H9 (cell line): ENCODE measurements around the gene TMEM183A. TPM values are rescaled to one million over a fixed set of nuclear protein-coding genes. Genes with fewer than 3 reads are reported as not detected.

Source experiments
- DNase-seq: peaks from one replicate; pipeline ENCODE4 v3.0.0-alpha.2; 2017
- H2AFZ ChIP-seq: one replicate; pipeline ENCODE4 v1.6.1; 2013; ENCODE audit warnings: mild to moderate bottlenecking, low read length, control low read depth, moderate library complexity
- H2AK5ac ChIP-seq: 2 replicates; pipeline ENCODE4 v1.6.1; 2013; ENCODE audit warnings: low read length, control low read depth, mixed read lengths; ENCODE audit not compliant: insufficient read length
- H2BK120ac ChIP-seq: one replicate; pipeline ENCODE4 v1.6.1; 2013; ENCODE audit warnings: low read depth, mild to moderate bottlenecking, low read length, control low read depth, inconsistent platforms; ENCODE audit not compliant: poor library complexity, severe bottlenecking
- H2BK12ac ChIP-seq: 2 replicates; pipeline ENCODE4 v1.6.1; 2013; ENCODE audit warnings: low read length, control low read depth, mixed read lengths, low read depth; ENCODE audit not compliant: insufficient read length
- H2BK15ac ChIP-seq: 2 replicates; pipeline ENCODE4 v1.6.1; 2013; ENCODE audit warnings: low read depth, low read length, control low read depth
- H2BK20ac ChIP-seq: one replicate; pipeline ENCODE4 v1.6.1; 2013; ENCODE audit warnings: low read depth, mild to moderate bottlenecking, low read length, control low read depth, inconsistent platforms; ENCODE audit not compliant: poor library complexity, severe bottlenecking
- H2BK5ac ChIP-seq: 2 replicates; pipeline ENCODE4 v1.6.1; 2013; ENCODE audit warnings: low read length, control low read depth, mixed read lengths; ENCODE audit not compliant: insufficient read length
- H3K14ac ChIP-seq: 2 replicates; pipeline ENCODE4 v1.6.1; 2013; ENCODE audit warnings: low read length, control low read depth; ENCODE audit not compliant: insufficient read depth
- H3K18ac ChIP-seq: 2 replicates; pipeline ENCODE4 v1.6.1; 2013; ENCODE audit warnings: low read depth, mild to moderate bottlenecking, mixed read lengths, low read length, control low read depth; ENCODE audit not compliant: insufficient read length
- H3K23ac ChIP-seq: 2 replicates; pipeline ENCODE4 v1.6.1; 2013; ENCODE audit warnings: low read length, control low read depth, mixed read lengths, low read depth; ENCODE audit not compliant: insufficient read length
- H3K23me2 ChIP-seq: 2 replicates; pipeline ENCODE4 v1.6.1; 2013; ENCODE audit warnings: low read depth, mild to moderate bottlenecking, mixed read lengths, low read length, control low read depth; ENCODE audit not compliant: insufficient read length, poor library complexity, severe bottlenecking
- H3K27ac ChIP-seq: 2 replicates; pipeline ENCODE4 v1.5.1; 2013; ENCODE audit warnings: low read length, control low read depth, mixed read lengths, low read depth; ENCODE audit not compliant: insufficient read length
- H3K27me3 ChIP-seq: 2 replicates; pipeline ENCODE4 v1.6.1; 2013; ENCODE audit warnings: low read length, control low read depth, inconsistent platforms; ENCODE audit not compliant: insufficient read depth
- H3K4ac ChIP-seq: 2 replicates; pipeline ENCODE4 v1.6.1; 2013; ENCODE audit warnings: low read depth, mild to moderate bottlenecking, control low read depth, inconsistent platforms, low read length, moderate library complexity
- H3K4me1 ChIP-seq: 2 replicates; pipeline ENCODE4 v1.6.1; 2013; ENCODE audit warnings: low read length, control low read depth, inconsistent platforms; ENCODE audit not compliant: insufficient read depth
- H3K4me2 ChIP-seq: 2 replicates; pipeline ENCODE4 v1.6.1; 2013; ENCODE audit warnings: low read length, control low read depth, mixed read lengths; ENCODE audit not compliant: insufficient read length, insufficient read depth
- H3K56ac ChIP-seq: 2 replicates; pipeline ENCODE4 v1.6.1; 2013; ENCODE audit warnings: low read depth, mild to moderate bottlenecking, mixed read lengths, low read length, control low read depth; ENCODE audit not compliant: insufficient read length
- H3K79me1 ChIP-seq: 2 replicates; pipeline ENCODE4 v1.6.1; 2013; ENCODE audit warnings: low read depth, mild to moderate bottlenecking, moderate library complexity, low read length, control low read depth, inconsistent platforms; ENCODE audit not compliant: insufficient read depth, poor library complexity, severe bottlenecking
- H3K79me2 ChIP-seq: 2 replicates; pipeline ENCODE4 v1.6.1; 2013; ENCODE audit warnings: low read length, control low read depth, inconsistent platforms; ENCODE audit not compliant: insufficient read depth
- H3K9ac ChIP-seq: 2 replicates; pipeline ENCODE4 v1.6.1; 2013; ENCODE audit warnings: low read length, control low read depth, mixed read lengths; ENCODE audit not compliant: insufficient read length; ENCODE audit errors: extremely low read depth
- H3K9me3 ChIP-seq: one replicate; pipeline ENCODE4 v1.6.1; 2013; ENCODE audit warnings: low read depth, low read length, inconsistent platforms; ENCODE audit not compliant: control insufficient read depth
- H3T11ph ChIP-seq: one replicate; pipeline ENCODE4 v1.6.1; 2013; ENCODE audit warnings: mild to moderate bottlenecking, low read length, control low read depth, inconsistent platforms
- H4K20me1 ChIP-seq: one replicate; pipeline ENCODE4 v1.6.1; 2013; ENCODE audit not compliant: control insufficient read depth, insufficient read length, insufficient read depth
- H4K5ac ChIP-seq: 2 replicates; pipeline ENCODE4 v1.6.1; 2013; ENCODE audit warnings: low read depth, mild to moderate bottlenecking, mixed read lengths, low read length, control low read depth; ENCODE audit not compliant: insufficient read length
- H4K8ac ChIP-seq: replicated peaks from 2 replicates; pipeline ENCODE4 v1.6.1; 2013; ENCODE audit warnings: low read length, control low read depth, mixed read lengths, low read depth; ENCODE audit not compliant: insufficient read length
- H4K91ac ChIP-seq: 2 replicates; pipeline ENCODE4 v1.6.1; 2013; ENCODE audit warnings: low read depth, mild to moderate bottlenecking, moderate library complexity, mixed read lengths, low read length, control low read depth; ENCODE audit not compliant: insufficient read length
- H3K27ac Mint-ChIP-seq, 3 experiments: 2 replicates in 2 of 3; 3 replicates in 1 of 3; pipeline ENCODE4 v1.8.0; 2020 to 2021; ENCODE audit warnings: mixed read lengths in 3 of 3, mild to moderate bottlenecking in 1 of 3, moderate library complexity in 1 of 3
- H3K27me3 Mint-ChIP-seq: 2 replicates; pipeline ENCODE4 v1.8.0; 2021; ENCODE audit warnings: low read depth, mild to moderate bottlenecking, moderate library complexity, mixed read lengths
- H3K36me3 Mint-ChIP-seq, 3 experiments: 2 replicates in 2 of 3; 3 replicates in 1 of 3; pipeline ENCODE4 v1.8.0; 2020 to 2021; ENCODE audit warnings: low read depth in 3 of 3, mixed read lengths in 3 of 3; ENCODE audit not compliant: insufficient read depth in 1 of 3
- H3K4me1 Mint-ChIP-seq, 2 experiments: 2 replicates each; pipeline ENCODE4 v1.8.0; 2020; ENCODE audit warnings: mixed read lengths in 2 of 2
- H3K4me3 Mint-ChIP-seq, 2 experiments: 2 replicates in 1 of 2; 3 replicates in 1 of 2; pipeline ENCODE4 v1.8.0; 2020 to 2021; ENCODE audit warnings: mild to moderate bottlenecking in 2 of 2, mixed read lengths in 2 of 2, moderate library complexity in 1 of 2
- H3K9me3 Mint-ChIP-seq, 2 experiments: 2 replicates in 1 of 2; 3 replicates in 1 of 2; pipeline ENCODE4 v1.8.0; 2020; ENCODE audit warnings: mild to moderate bottlenecking in 2 of 2, mixed read lengths in 2 of 2, moderate library complexity in 1 of 2
- CTCF ChIP-seq: fragments of 200-600 bp; sonication (generic); conservative IDR thresholded peaks from 3 replicates; pipeline ENCODE4 v1.8.0; 2021; ENCODE audit warnings: antibody characterized with exemption, mild to moderate bottlenecking
- WGBS: extraction: QIAGEN DNeasy Blood & Tissue Kit; methylation state at CpG from one replicate; pipeline ENCODE4 v1.1.7; 2013; ENCODE audit warnings: missing lambda C conversion rate, low lambda C conversion rate, mixed read lengths; ENCODE audit not compliant: insufficient read length; ENCODE audit errors: extremely low coverage; 5-methylcytosine and 5-hydroxymethylcytosine counted together
- total RNA-seq: library from RNA; stranded (reverse); gene quantifications from 2 replicates; pipeline ENCODE4 v1.2.1, GENCODE V29; 2021

Gene TMEM183A
- total RNA-seq, 1 experiment from 2014 or later, result 93.4 TPM

GRCh38 chr1:202961220-202961880, 45.8 kb upstream of the TMEM183A start:
- Mint-ChIP-seq H3K9me3 (no peaks in the 10 kb centered on the region; a peak in 1 of 5 replicates), H3K4me1 (peaks cover 19 to 20% of the 10 kb centered on the region in 2 experiments), H3K36me3 (peaks cover 2 to 8% (median 5%) of the 10 kb centered on the region in 3 experiments; a peak in 3 of 7 replicates), H3K27ac (no peak overlapping the region), H3K27me3 (no peaks in the 10 kb centered on the region), H3K4me3 (no peak overlapping the region)
- Histone ChIP-seq H3K4me1 (no peaks in the 10 kb centered on the region), H3T11ph (no peak overlapping the region), H3K79me1 (no peaks in the 10 kb centered on the region), H3K18ac (no peak overlapping the region), H2BK5ac (no peak overlapping the region), H3K9ac (no peak overlapping the region), H4K20me1 (no peaks in the 10 kb centered on the region), H2BK120ac (no peak overlapping the region), H3K9me3 (no peaks in the 10 kb centered on the region), H3K27me3 (no peaks in the 10 kb centered on the region), H3K14ac (no peak overlapping the region), H4K91ac (no peak overlapping the region), H3K79me2 (peaks cover 6% of the 10 kb centered on the region; the same call in 1 of the 2 replicates), H3K27ac (no peak overlapping the region), H2AK5ac (no peak overlapping the region), H3K23me2 (peaks cover 9% of the 10 kb centered on the region), H3K4me2 (no peak overlapping the region), H4K8ac (no peak overlapping the region), H2BK12ac (no peak overlapping the region), H3K56ac (no peak overlapping the region), H2BK20ac (no peak overlapping the region), H4K5ac (no peak overlapping the region), H2BK15ac (no peak overlapping the region), H3K23ac (no peak overlapping the region), H2AFZ (no peak overlapping the region), H3K4ac (no peak overlapping the region)
- no CpG with 5 or more reads among the region's 5 CpGs for WGBS
- no peak for TF ChIP-seq CTCF
- no peak for DNase-seq
